ENCODE data around the gene MYCBP. TPM values are rescaled to one million over a fixed set of nuclear protein-coding genes. Genes with fewer than 3 reads are reported as not detected.

MYCBP gene
- total RNA-seq, 6 experiments from 2014 or later: 6.0 to 14.4 (median 8.3) TPM

DNA sequence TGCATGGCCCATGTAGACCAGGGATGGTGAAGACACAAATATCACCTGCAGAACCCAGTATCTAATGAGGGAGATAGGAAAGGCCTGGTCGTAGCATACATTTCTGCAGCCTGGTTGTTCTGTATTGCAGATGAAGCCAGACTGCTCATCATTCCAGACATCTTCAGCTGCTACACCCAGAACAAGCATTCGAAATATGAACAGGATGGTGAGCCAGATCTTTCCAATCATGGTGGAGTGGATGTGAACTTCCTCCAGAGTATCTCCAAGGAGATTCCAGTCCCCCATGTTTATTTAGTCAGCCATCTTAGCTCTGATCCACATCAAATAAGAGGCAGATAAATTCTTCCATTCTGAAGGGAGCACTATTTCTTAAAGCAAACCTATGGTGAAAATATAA, 2.7 kb upstream of the MYCBP start:
- H3K4me1 ChIP-seq: peaks cover 0 to 16% (median 0%) of the 10 kb centered on the region in 4 donors

GRCh38 chr1:38872401-38873026, 634 bp downstream of the MYCBP start:
- Histone ChIP-seq H3K9me3 (no peaks in the 10 kb centered on the region), H3K4me1 (peaks cover 0 to 16% (median 0%) of the 10 kb centered on the region in 4 donors), H3K27me3 (no peaks in the 10 kb centered on the region), H3K36me3 (no peaks in the 10 kb centered on the region), H3K27ac (peak overlapping the region in 2 of 3 donors; percentile 44 to 45), H3K4me3 (peak overlapping the region; percentile 76 to 89 (median 79))
- intact Hi-C loops (cut with DNase I): no loop called here
- 11% methylated on average over 13 of the region's 25 CpGs for WGBS (ENCODE audit: insufficient coverage, low coverage, low lambda C conversion rate, missing lambda C conversion rate)
- ATAC-seq (peak in 3 of 4 donors; percentile 8 to 20 (median 11)), DNase-seq (no peak)
- TF ChIP-seq POLR2A (IDR thresholded peaks at IDR 0.05): no peak
- TF ChIP-seq, protein P1, sequence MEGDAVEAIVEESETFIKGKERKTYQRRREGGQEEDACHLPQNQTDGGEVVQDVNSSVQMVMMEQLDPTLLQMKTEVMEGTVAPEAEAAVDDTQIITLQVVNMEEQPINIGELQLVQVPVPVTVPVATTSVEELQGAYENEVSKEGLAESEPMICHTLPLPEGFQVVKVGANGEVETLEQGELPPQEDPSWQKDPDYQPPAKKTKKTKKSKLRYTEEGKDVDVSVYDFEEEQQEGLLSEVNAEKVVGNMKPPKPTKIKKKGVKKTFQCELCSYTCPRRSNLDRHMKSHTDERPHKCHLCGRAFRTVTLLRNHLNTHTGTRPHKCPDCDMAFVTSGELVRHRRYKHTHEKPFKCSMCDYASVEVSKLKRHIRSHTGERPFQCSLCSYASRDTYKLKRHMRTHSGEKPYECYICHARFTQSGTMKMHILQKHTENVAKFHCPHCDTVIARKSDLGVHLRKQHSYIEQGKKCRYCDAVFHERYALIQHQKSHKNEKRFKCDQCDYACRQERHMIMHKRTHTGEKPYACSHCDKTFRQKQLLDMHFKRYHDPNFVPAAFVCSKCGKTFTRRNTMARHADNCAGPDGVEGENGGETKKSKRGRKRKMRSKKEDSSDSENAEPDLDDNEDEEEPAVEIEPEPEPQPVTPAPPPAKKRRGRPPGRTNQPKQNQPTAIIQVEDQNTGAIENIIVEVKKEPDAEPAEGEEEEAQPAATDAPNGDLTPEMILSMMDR (IDR thresholded peaks at IDR 0.05): no peak

More for the DNA sequence above, 2.7 kb upstream of the MYCBP start:
- TF ChIP-seq POLR2A (IDR thresholded peaks at IDR 0.05): no peak
- TF ChIP-seq, protein P1 (IDR thresholded peaks at IDR 0.05): no peak
- H3K9me3 ChIP-seq: no peaks in the 10 kb centered on the region
- no peaks in the 10 kb centered on the region for H3K27me3 ChIP-seq
- intact Hi-C loops (cut with DNase I): no loop called here
- WGBS (ENCODE audit: insufficient coverage, low coverage, low lambda C conversion rate, missing lambda C conversion rate): 100% methylated on average over 2 of the region's 2 CpGs
- no peaks in the 10 kb centered on the region for H3K36me3 ChIP-seq
- no peak for ATAC-seq
- H3K4me3 ChIP-seq: no peak overlapping the region
- DNase-seq: no peak
- no peak overlapping the region for H3K27ac ChIP-seq

DNA sequence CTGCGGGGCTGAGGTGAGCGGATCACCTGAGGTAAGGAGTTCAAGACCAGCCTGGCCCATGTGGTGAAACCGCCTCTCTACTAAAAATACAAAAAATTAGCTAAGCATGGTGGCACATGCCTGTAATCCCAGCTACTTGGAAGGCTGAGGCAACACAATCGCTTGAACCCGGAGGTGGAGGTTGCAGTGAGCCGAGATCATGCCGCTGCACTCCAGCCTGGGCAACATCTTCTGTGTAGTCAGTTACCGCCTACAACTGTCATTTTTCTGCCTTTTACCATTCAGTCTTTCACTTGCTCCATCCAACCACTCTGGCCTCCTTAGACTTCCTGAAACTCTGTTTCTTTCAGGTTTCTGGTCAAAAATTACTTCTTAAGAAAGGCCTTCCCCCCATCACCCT, 2.2 kb downstream of the MYCBP start:
- H3K27ac ChIP-seq: no peak overlapping the region
- WGBS (ENCODE audit: insufficient coverage, low coverage, low lambda C conversion rate, missing lambda C conversion rate): 88% methylated on average over 7 of the region's 8 CpGs
- no peaks in the 10 kb centered on the region for H3K36me3 ChIP-seq
- intact Hi-C loops (cut with DNase I): no loop called here
- H3K9me3 ChIP-seq: no peaks in the 10 kb centered on the region
- TF ChIP-seq, protein P1 (IDR thresholded peaks at IDR 0.05): no peak
- no peak for TF ChIP-seq POLR2A (IDR thresholded peaks at IDR 0.05)
- H3K4me3 ChIP-seq: no peak overlapping the region
- DNase-seq (no peak), ATAC-seq (no peak)
- H3K27me3 ChIP-seq: no peaks in the 10 kb centered on the region
- H3K4me1 ChIP-seq: peaks cover 0 to 16% (median 0%) of the 10 kb centered on the region in 4 donors

- WGBS (ENCODE audit: insufficient coverage, low coverage, low lambda C conversion rate, missing lambda C conversion rate): 92% methylated on average over 8 of the region's 8 CpGs
- TF ChIP-seq POLR2A (IDR thresholded peaks at IDR 0.05): no peak
- TF ChIP-seq, protein P1 (IDR thresholded peaks at IDR 0.05): no peak
- Histone ChIP-seq H3K36me3 (no peaks in the 10 kb centered on the region), H3K27me3 (no peaks in the 10 kb centered on the region), H3K9me3 (no peaks in the 10 kb centered on the region), H3K4me1 (peaks cover 0 to 7% (median 1%) of the 10 kb centered on the region in 4 donors), H3K4me3 (no peak overlapping the region), H3K27ac (no peak overlapping the region)
- ATAC-seq (no peak), DNase-seq (no peak)
- intact Hi-C loops (cut with DNase I): no loop called here
These were observed 5.9 kb downstream of the MYCBP start for GRCh38 chr1:38867208-38867607.

Data from right lobe of liver (tissue), 6 donors.